Hepatocyte (in vitro differentiated cells): ENCODE data around the gene CPTP.

Source experiments
- EZH2phosphoT487 ChIP-seq: fragments of 200-600 bp; sonication (generic); IDR thresholded peaks from one replicate; pipeline ENCODE4 v1.6.1; 2018; ENCODE audit warnings: antibody characterized with exemption, mild to moderate bottlenecking, low read depth, moderate library complexity; ENCODE audit not compliant: unreplicated experiment, severe bottlenecking
- TF ChIP-seq, protein P1 (sequence below): fragments of 200-600 bp; sonication (generic); IDR thresholded peaks from 2 replicates; pipeline ENCODE4 v1.5.1; 2016; ENCODE audit warnings: antibody characterized with exemption, mild to moderate bottlenecking; ENCODE audit not compliant: poor library complexity

DNA sequence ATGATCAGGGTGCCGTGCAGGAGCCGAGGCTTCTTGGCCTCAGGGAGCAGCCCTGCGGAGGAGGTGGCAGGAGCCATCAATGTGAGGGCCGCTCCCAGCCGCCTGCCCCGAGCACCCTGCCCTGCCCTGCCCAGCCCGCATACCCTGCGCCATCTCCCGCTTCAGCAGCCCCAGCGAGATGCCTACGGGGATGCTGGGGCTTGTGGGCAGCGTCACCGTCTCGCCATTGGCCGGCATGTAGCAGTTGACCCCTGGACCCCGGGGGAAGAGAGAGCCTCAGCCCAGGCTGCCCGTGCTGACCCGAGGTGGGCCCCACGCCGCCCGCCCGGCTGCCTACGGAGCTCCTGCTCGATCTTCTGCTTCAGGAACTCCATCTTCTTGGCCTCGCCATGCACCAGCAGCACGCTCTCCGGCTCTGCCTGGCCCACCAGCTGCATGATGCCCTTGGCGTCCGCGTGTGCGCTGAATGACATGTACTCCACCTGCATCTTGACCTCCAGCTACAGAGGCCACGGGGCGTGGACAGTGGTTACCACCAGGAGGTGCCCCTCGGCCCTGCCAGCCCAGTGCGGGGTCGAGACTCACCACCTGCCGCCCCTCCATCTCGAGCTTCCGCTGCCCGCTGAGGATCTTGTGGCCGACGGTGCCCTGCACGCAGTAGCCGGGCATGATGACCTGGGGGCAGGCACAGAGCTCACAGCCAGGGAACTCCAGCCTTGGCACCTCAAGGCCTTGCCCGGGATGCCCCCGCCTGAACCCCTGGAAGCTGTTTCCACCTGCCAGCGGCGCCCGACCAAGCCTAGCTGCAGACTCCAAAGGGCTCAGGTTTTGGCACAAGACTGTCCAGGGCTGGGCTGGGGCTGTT is 11.9 kb upstream of the CPTP start:
- TF ChIP-seq, protein P1, sequence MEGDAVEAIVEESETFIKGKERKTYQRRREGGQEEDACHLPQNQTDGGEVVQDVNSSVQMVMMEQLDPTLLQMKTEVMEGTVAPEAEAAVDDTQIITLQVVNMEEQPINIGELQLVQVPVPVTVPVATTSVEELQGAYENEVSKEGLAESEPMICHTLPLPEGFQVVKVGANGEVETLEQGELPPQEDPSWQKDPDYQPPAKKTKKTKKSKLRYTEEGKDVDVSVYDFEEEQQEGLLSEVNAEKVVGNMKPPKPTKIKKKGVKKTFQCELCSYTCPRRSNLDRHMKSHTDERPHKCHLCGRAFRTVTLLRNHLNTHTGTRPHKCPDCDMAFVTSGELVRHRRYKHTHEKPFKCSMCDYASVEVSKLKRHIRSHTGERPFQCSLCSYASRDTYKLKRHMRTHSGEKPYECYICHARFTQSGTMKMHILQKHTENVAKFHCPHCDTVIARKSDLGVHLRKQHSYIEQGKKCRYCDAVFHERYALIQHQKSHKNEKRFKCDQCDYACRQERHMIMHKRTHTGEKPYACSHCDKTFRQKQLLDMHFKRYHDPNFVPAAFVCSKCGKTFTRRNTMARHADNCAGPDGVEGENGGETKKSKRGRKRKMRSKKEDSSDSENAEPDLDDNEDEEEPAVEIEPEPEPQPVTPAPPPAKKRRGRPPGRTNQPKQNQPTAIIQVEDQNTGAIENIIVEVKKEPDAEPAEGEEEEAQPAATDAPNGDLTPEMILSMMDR = no peak
- TF ChIP-seq EZH2phosphoT487 = no peak
